Activated CD8-positive, alpha-beta T cell treated with anti-CD3 and anti-CD28 coated beads for 36 hours (primary cell): ENCODE measurements around the gene DIPK1A. TPM values are rescaled to one million over a fixed set of nuclear protein-coding genes. Genes with fewer than 3 reads are reported as not detected.
A peak's percentile ranks its signal among the peaks of the same experiment; 100 is the strongest.

Source experiments
- ATAC-seq: fragments of 200-7000 bp; cut with Tn5 transposase; one replicate; pipeline ENCODE4 v1.10.0; 2021; ENCODE audit warnings: mild to moderate bottlenecking, moderate library complexity
- CTCF ChIA-PET: fragments of 350-600 bp; sonication (Branson Sonifier 250); formaldehyde crosslinking; loops from one replicate; lab custom pipeline; 2021; ENCODE audit warnings: antibody characterized with exemption; lab: Charles Lee
- POLR2A ChIA-PET: fragments of 350-600 bp; sonication (Branson Sonifier 250); formaldehyde crosslinking; loops from one replicate; lab custom pipeline; 2021; ENCODE audit warnings: antibody characterized with exemption; lab: Charles Lee
- DNase-seq: peaks from one replicate; pipeline ENCODE4 v3.0.0-alpha.2; 2020
- H3K27ac Mint-ChIP-seq: one replicate; pipeline ENCODE4 v1.8.0; 2021; ENCODE audit warnings: mild to moderate bottlenecking, mixed read lengths
- H3K27me3 Mint-ChIP-seq: one replicate; pipeline ENCODE4 v1.8.0; 2021; ENCODE audit warnings: mixed read lengths
- H3K36me3 Mint-ChIP-seq: one replicate; pipeline ENCODE4 v1.8.0; 2021; ENCODE audit warnings: low read depth, mixed read lengths
- H3K4me1 Mint-ChIP-seq: one replicate; pipeline ENCODE4 v1.8.0; 2021; ENCODE audit warnings: low read depth, mixed read lengths
- H3K4me3 Mint-ChIP-seq: one replicate; pipeline ENCODE4 v1.8.0; 2021; ENCODE audit warnings: mild to moderate bottlenecking, moderate library complexity, mixed read lengths
- H3K9me3 Mint-ChIP-seq: one replicate; pipeline ENCODE4 v1.8.0; 2021; ENCODE audit warnings: mixed read lengths
- intact Hi-C: fragments of 100-400 bp; cut with micrococcal nuclease; formaldehyde crosslinking; loops from one replicate; pipeline ENCODE4 v1.10.0; 2022
- total RNA-seq, 2 experiments: library from RNA; stranded (reverse); gene quantifications; one replicate each; pipeline ENCODE4 v1.2.3, GENCODE V29; 2021
- TF ChIP-seq, protein P1 (sequence below): fragments of 200-600 bp; IDR thresholded peaks from one replicate; pipeline ENCODE4 v1.8.0; 2022; ENCODE audit warnings: antibody characterized with exemption, mild to moderate bottlenecking

Gene DIPK1A
- total RNA-seq, 2 experiments from 2014 or later: 8.1 to 9.0 TPM

DNA sequence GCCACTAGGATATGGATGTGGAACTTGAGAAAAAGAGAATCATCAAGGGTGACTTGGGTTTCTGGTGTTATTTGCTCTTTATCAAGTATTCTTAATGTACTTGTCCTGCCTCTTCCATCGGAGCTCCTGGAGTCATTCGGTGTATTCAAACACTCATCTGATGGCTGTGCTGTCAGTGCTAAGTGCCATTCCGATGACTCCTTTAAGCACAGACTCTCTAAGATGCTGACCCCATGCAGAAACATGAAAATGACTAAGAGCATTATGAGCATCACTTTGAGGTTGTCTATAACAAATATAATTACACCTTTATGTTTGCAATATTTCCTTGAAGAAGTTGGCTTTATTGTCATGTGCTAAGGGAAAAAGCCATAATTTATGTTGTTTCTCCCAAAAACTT is 140.7 kb downstream of the DIPK1A start:
- H3K27ac Mint-ChIP-seq: no peak overlapping the region
- ChIA-PET POLR2A (no interaction called here), CTCF (no interaction called here)
- intact Hi-C loops: loop anchor here (2.0 kb wide), 1 partner anchor 66 kb away; no protein-coding TSS in a partner anchor
- ATAC-seq (no peak), DNase-seq (no peak)
- peaks cover 2% of the 10 kb centered on the region for H3K4me1 Mint-ChIP-seq
- TF ChIP-seq, protein P1, sequence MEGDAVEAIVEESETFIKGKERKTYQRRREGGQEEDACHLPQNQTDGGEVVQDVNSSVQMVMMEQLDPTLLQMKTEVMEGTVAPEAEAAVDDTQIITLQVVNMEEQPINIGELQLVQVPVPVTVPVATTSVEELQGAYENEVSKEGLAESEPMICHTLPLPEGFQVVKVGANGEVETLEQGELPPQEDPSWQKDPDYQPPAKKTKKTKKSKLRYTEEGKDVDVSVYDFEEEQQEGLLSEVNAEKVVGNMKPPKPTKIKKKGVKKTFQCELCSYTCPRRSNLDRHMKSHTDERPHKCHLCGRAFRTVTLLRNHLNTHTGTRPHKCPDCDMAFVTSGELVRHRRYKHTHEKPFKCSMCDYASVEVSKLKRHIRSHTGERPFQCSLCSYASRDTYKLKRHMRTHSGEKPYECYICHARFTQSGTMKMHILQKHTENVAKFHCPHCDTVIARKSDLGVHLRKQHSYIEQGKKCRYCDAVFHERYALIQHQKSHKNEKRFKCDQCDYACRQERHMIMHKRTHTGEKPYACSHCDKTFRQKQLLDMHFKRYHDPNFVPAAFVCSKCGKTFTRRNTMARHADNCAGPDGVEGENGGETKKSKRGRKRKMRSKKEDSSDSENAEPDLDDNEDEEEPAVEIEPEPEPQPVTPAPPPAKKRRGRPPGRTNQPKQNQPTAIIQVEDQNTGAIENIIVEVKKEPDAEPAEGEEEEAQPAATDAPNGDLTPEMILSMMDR: no peak
- peaks cover 10% of the 10 kb centered on the region for H3K27me3 Mint-ChIP-seq
- H3K36me3 Mint-ChIP-seq: no peaks in the 10 kb centered on the region
- no peaks in the 10 kb centered on the region for H3K9me3 Mint-ChIP-seq
- no peak overlapping the region for H3K4me3 Mint-ChIP-seq

- H3K27me3 Mint-ChIP-seq: peaks cover 10% of the 10 kb centered on the region
- ChIA-PET POLR2A (no interaction called here), CTCF (no interaction called here)
- DNase-seq (no peak), ATAC-seq (no peak)
- no peak overlapping the region for H3K27ac Mint-ChIP-seq
- no peak overlapping the region for H3K4me3 Mint-ChIP-seq
- intact Hi-C loops: loop anchor here (2.0 kb wide), 1 partner anchor 65 kb away; no protein-coding TSS in a partner anchor
- H3K36me3 Mint-ChIP-seq: no peaks in the 10 kb centered on the region
- TF ChIP-seq, protein P1: no peak
- no peaks in the 10 kb centered on the region for H3K9me3 Mint-ChIP-seq
- peaks cover 2% of the 10 kb centered on the region for H3K4me1 Mint-ChIP-seq
Observed at GRCh38 chr1:92820024-92820423, 141.2 kb downstream of the DIPK1A start.

GRCh38 chr1:92817986-92818764 is 143.1 kb downstream of the DIPK1A start:
- ATAC-seq (peak; percentile 69), DNase-seq (peak; percentile 30)
- Mint-ChIP-seq H3K36me3 (no peaks in the 10 kb centered on the region), H3K4me1 (peaks cover 2% of the 10 kb centered on the region), H3K9me3 (no peaks in the 10 kb centered on the region), H3K4me3 (no peak overlapping the region), H3K27ac (no peak overlapping the region), H3K27me3 (peaks cover 10% of the 10 kb centered on the region)
- intact Hi-C loops: loop anchor here (5.0 kb wide), 1 partner anchor 71 kb away; no protein-coding TSS in a partner anchor
- ChIA-PET POLR2A (no interaction called here), CTCF (interaction anchor here (0.6 to 3.4 kb wide), 28 partner anchors 13 to 934 kb away, joined by 3 to 47 read pairs (median 5); partner anchors contain the start of gene RPL5)
- TF ChIP-seq, protein P1: peak; percentile 72

GRCh38 chr1:92817137-92817697 is 144.0 kb downstream of the DIPK1A start:
- intact Hi-C loops: loop anchor here (5.0 kb wide), 1 partner anchor 70 kb away; no protein-coding TSS in a partner anchor
- H3K9me3 Mint-ChIP-seq: no peaks in the 10 kb centered on the region
- POLR2A ChIA-PET: no interaction called here

More at GRCh38 chr1:92817137-92817697, 144.0 kb downstream of the DIPK1A start:
- H3K4me3 Mint-ChIP-seq: no peak overlapping the region
- TF ChIP-seq, protein P1: no peak
- ATAC-seq (no peak), DNase-seq (no peak)
- H3K4me1 Mint-ChIP-seq: no peaks in the 10 kb centered on the region
- no peak overlapping the region for H3K27ac Mint-ChIP-seq
- no peaks in the 10 kb centered on the region for H3K36me3 Mint-ChIP-seq
- CTCF ChIA-PET: interaction anchor here (0.8 to 4.4 kb wide), 12 partner anchors 13 to 68 kb away, joined by 3 to 26 read pairs (median 8); partner anchors contain the start of genes EVI5 and RPL5
- H3K27me3 Mint-ChIP-seq: peaks cover 10% of the 10 kb centered on the region
